Measurements from ENCODE around the gene PAPPA. TPM values are rescaled to one million over a fixed set of nuclear protein-coding genes. Genes with fewer than 3 reads are reported as not detected.

The PAPPA gene
- polyA plus RNA-seq, 1 of the 3 experiments (the other 2 are of a cell fraction), result 44.5 TPM

DNA sequence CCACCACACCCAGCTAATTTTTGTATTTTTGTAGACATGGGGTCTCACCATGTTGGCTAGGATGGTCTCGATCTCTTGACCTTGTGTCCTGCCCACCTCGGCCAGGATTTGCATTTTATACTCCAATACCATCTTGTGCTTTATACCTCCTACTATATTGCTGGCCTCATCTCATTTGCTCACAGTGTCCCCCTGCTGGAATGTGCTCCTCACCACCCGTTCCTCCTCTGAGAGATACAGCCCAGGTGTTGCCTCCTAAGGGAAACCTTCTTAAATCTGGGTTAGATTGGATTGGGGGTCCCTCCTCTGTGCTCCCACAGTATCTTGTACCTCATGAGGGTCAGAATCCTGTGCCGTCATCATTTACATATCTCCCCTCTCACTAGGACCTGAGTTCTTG is 131.7 kb downstream of the PAPPA start:
- Histone ChIP-seq H2AFZ (ENCODE audit: low read depth) (no peak overlapping the region), H3K9ac (no peak overlapping the region), H3K27me3 (ENCODE audit: insufficient read depth) (no peaks in the 10 kb centered on the region), H3K4me1 (ENCODE audit: control insufficient read depth in 1 of 2, insufficient read depth in 2 of 2, low read depth in 1 of 2, low read length in 1 of 2) (peaks cover 9 to 21% of the 10 kb centered on the region in 2 experiments; a peak in 3 of 4 replicates), H3K9me2 (no peaks in the 10 kb centered on the region), H4K20me1 (ENCODE audit: insufficient read depth) (peaks cover 7% of the 10 kb centered on the region), H3K79me2 (ENCODE audit: insufficient read depth) (peaks cover 50% of the 10 kb centered on the region), H3K4me2 (no peak overlapping the region), H3K9me3 (no peaks in the 10 kb centered on the region), H3K4me3 (ENCODE audit: low read depth in 2 of 2, low read length in 1 of 2) (no peak overlapping the region), H3K36me3 (replicated peaks in 1 of 2; ENCODE audit: control insufficient read depth in 1 of 2, insufficient read depth in 2 of 2, low read length in 1 of 2) (peaks cover 9 to 71% of the 10 kb centered on the region in 2 experiments), H3F3A (replicated peaks; ENCODE audit: insufficient read depth) (peaks cover 85% of the 10 kb centered on the region), H3K27ac (ENCODE audit: low read depth in 2 of 2, low read length in 1 of 2) (peak overlapping the region in 1 of 2 experiments; percentile 87; a peak in 2 of 4 replicates)
- ChIA-PET CTCF (no interaction called here), POLR2A (no interaction called here)
- no peak for DNase-seq
- WGBS (ENCODE audit: low lambda C conversion rate), result 98% methylated on average over 4 of the region's 4 CpGs
- no peak for TF ChIP-seq ELF1 (IDR thresholded peaks at IDR 0.05)
- TF ChIP-seq CTCF (IDR thresholded peaks at IDR 0.05), result peak; percentile 23; the same call in 1 of the 2 replicates
- no peak for TF ChIP-seq POLR2AphosphoS5 (IDR thresholded peaks at IDR 0.05; ENCODE audit: low read depth, low read length)
- TF ChIP-seq USF2 (IDR thresholded peaks at IDR 0.05; ENCODE audit: borderline replicate concordance, low read depth, low read length), result no peak

DNA sequence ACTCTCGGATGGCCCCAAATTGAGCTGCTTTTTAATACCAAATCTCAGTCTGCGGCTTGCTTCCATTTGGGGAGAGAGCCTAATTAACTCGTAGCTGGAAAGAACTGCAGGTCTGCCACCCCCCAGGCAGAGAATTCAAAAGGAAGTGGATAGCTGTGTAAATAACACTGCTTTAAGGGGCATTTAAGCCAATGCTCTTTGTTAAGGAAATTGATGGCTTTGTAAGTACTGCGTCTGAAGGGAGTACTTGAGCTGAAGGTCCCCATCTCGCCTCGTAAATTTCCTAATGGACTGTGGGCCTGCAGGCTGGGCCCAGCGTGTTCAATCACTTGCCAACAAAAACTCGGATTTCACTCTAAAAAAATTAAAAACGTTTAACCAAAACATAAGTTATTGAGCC is 132.7 kb downstream of the PAPPA start:
- POLR2A ChIA-PET, result no interaction called here
- peaks cover 9 to 73% of the 10 kb centered on the region in 2 experiments for H3K36me3 ChIP-seq (replicated peaks in 1 of 2; ENCODE audit: control insufficient read depth in 1 of 2, insufficient read depth in 2 of 2, low read length in 1 of 2)
- no peaks in the 10 kb centered on the region for H3K27me3 ChIP-seq (ENCODE audit: insufficient read depth)
- H3K79me2 ChIP-seq (ENCODE audit: insufficient read depth), result peaks cover 59% of the 10 kb centered on the region
- H3K27ac ChIP-seq (ENCODE audit: low read depth in 2 of 2, low read length in 1 of 2), result peak overlapping the region in 1 of 2 experiments; percentile 87; a peak in 1 of 4 replicates
- no peaks in the 10 kb centered on the region for H3K9me3 ChIP-seq
- H3K4me2 ChIP-seq, result no peak overlapping the region
- peaks cover 9 to 24% of the 10 kb centered on the region in 2 experiments; a peak in 3 of 4 replicates for H3K4me1 ChIP-seq (ENCODE audit: control insufficient read depth in 1 of 2, insufficient read depth in 2 of 2, low read depth in 1 of 2, low read length in 1 of 2)
- peaks cover 11% of the 10 kb centered on the region for H4K20me1 ChIP-seq (ENCODE audit: insufficient read depth)
- CTCF ChIA-PET, result interaction anchor here (0.6 kb wide), 1 partner anchor 935 kb away, joined by 3 read pairs; no protein-coding TSS in a partner anchor
- WGBS (ENCODE audit: low lambda C conversion rate), result 92% methylated on average over 9 of the region's 9 CpGs
- no peak overlapping the region for H2AFZ ChIP-seq (ENCODE audit: low read depth)
- peaks cover 83% of the 10 kb centered on the region for H3F3A ChIP-seq (replicated peaks; ENCODE audit: insufficient read depth)
- no peak overlapping the region for H3K9ac ChIP-seq
- H3K4me3 ChIP-seq (ENCODE audit: low read depth in 2 of 2, low read length in 1 of 2), result no peak overlapping the region
- no peak for DNase-seq
- TF ChIP-seq, protein P1, sequence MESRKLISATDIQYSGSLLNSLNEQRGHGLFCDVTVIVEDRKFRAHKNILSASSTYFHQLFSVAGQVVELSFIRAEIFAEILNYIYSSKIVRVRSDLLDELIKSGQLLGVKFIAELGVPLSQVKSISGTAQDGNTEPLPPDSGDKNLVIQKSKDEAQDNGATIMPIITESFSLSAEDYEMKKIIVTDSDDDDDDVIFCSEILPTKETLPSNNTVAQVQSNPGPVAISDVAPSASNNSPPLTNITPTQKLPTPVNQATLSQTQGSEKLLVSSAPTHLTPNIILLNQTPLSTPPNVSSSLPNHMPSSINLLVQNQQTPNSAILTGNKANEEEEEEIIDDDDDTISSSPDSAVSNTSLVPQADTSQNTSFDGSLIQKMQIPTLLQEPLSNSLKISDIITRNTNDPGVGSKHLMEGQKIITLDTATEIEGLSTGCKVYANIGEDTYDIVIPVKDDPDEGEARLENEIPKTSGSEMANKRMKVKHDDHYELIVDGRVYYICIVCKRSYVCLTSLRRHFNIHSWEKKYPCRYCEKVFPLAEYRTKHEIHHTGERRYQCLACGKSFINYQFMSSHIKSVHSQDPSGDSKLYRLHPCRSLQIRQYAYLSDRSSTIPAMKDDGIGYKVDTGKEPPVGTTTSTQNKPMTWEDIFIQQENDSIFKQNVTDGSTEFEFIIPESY (IDR thresholded peaks at IDR 0.05; ENCODE audit: borderline replicate concordance, low read depth), result no peak
- TF ChIP-seq, protein P2, sequence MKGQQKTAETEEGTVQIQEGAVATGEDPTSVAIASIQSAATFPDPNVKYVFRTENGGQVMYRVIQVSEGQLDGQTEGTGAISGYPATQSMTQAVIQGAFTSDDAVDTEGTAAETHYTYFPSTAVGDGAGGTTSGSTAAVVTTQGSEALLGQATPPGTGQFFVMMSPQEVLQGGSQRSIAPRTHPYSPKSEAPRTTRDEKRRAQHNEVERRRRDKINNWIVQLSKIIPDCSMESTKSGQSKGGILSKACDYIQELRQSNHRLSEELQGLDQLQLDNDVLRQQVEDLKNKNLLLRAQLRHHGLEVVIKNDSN (IDR thresholded peaks at IDR 0.05; ENCODE audit: borderline replicate concordance, low read depth), result no peak
- TF ChIP-seq NFIC (IDR thresholded peaks at IDR 0.05; ENCODE audit: borderline replicate concordance) (no peak), ELF1 (IDR thresholded peaks at IDR 0.05) (no peak), POLR2AphosphoS5 (IDR thresholded peaks at IDR 0.05; ENCODE audit: low read depth, low read length) (no peak), MXI1 (IDR thresholded peaks at IDR 0.05; ENCODE audit: low read depth, low read length) (no peak), MEF2A (IDR thresholded peaks at IDR 0.05; ENCODE audit: borderline replicate concordance, low read depth) (no peak)
- TF ChIP-seq, protein P3, sequence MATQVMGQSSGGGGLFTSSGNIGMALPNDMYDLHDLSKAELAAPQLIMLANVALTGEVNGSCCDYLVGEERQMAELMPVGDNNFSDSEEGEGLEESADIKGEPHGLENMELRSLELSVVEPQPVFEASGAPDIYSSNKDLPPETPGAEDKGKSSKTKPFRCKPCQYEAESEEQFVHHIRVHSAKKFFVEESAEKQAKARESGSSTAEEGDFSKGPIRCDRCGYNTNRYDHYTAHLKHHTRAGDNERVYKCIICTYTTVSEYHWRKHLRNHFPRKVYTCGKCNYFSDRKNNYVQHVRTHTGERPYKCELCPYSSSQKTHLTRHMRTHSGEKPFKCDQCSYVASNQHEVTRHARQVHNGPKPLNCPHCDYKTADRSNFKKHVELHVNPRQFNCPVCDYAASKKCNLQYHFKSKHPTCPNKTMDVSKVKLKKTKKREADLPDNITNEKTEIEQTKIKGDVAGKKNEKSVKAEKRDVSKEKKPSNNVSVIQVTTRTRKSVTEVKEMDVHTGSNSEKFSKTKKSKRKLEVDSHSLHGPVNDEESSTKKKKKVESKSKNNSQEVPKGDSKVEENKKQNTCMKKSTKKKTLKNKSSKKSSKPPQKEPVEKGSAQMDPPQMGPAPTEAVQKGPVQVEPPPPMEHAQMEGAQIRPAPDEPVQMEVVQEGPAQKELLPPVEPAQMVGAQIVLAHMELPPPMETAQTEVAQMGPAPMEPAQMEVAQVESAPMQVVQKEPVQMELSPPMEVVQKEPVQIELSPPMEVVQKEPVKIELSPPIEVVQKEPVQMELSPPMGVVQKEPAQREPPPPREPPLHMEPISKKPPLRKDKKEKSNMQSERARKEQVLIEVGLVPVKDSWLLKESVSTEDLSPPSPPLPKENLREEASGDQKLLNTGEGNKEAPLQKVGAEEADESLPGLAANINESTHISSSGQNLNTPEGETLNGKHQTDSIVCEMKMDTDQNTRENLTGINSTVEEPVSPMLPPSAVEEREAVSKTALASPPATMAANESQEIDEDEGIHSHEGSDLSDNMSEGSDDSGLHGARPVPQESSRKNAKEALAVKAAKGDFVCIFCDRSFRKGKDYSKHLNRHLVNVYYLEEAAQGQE (IDR thresholded peaks at IDR 0.05; ENCODE audit: low read depth, low read length), result no peak
- H3K9me2 ChIP-seq, result no peaks in the 10 kb centered on the region
